SK-N-SH (cell line): ENCODE measurements around the gene MGST2. TPM values are rescaled to one million over a fixed set of nuclear protein-coding genes. Genes with fewer than 3 reads are reported as not detected.

Source experiments
- CTCF ChIA-PET: fragments of 300-600, 350-600 bp; formaldehyde crosslinking; extraction: SDS; loops from one replicate; lab custom pipeline; 2021; lab: Yijun Ruan, JAX
- POLR2A ChIA-PET: fragments of 350-600 bp; sonication (Branson Sonifier 250); formaldehyde crosslinking; extraction: SDS; loops from one replicate; lab custom pipeline; 2020; ENCODE audit warnings: antibody characterized with exemption, inconsistent platforms; lab: Yijun Ruan, JAX
- DNase-seq: peaks from one replicate; pipeline ENCODE4 v3.0.0; 2012
- H2AFZ ChIP-seq: fragments of 200-600 bp; sonication (generic); 2 replicates; pipeline ENCODE4 v1.8.1; 2016; ENCODE audit warnings: antibody characterized with exemption, mild to moderate bottlenecking, low read depth
- H3F3A ChIP-seq: fragments of 200-600 bp; sonication (generic); replicated peaks from 2 replicates; pipeline ENCODE3; 2016; ENCODE audit warnings: antibody characterized with exemption, mild to moderate bottlenecking; ENCODE audit not compliant: insufficient read depth
- H3K27ac ChIP-seq, 2 experiments: fragments of 200-500 bp in 1 of 2; fragments of 200-600 bp in 1 of 2; sonication (Bioruptor generic) in 1 of 2; sonication (generic), shearing (Covaris generic) in 1 of 2; 2 replicates each; pipeline versions ENCODE4 v1.5.1 to v1.6.1; 2014 to 2016; ENCODE audit warnings: low read depth in 2 of 2, inconsistent platforms in 1 of 2, low read length in 1 of 2, mild to moderate bottlenecking in 1 of 2, mixed read lengths in 1 of 2
- H3K27me3 ChIP-seq: fragments of 200-600 bp; sonication (generic), shearing (Covaris generic); 2 replicates; pipeline ENCODE4 v1.6.1; 2016; ENCODE audit warnings: mixed run types; ENCODE audit not compliant: insufficient read depth
- H3K36me3 ChIP-seq, 2 experiments: fragments of 200-500 bp in 1 of 2; fragments of 200-600 bp in 1 of 2; sonication (Bioruptor generic) in 1 of 2; sonication (generic) in 1 of 2; replicated peaks in 1 of 2; 2 replicates each; pipeline versions ENCODE3 to v1.5.1; 2014 to 2016; ENCODE audit warnings: low read length in 1 of 2, mild to moderate bottlenecking in 1 of 2; ENCODE audit not compliant: insufficient read depth in 2 of 2, control insufficient read depth in 1 of 2
- H3K4me1 ChIP-seq, 2 experiments: fragments of 200-500 bp in 1 of 2; fragments of 200-600 bp in 1 of 2; sonication (Bioruptor generic) in 1 of 2; sonication (generic), shearing (Covaris generic) in 1 of 2; 2 replicates each; pipeline versions ENCODE4 v1.5.1 to v1.6.1; 2014 to 2016; ENCODE audit warnings: low read depth in 1 of 2, low read length in 1 of 2, mixed run types in 1 of 2; ENCODE audit not compliant: insufficient read depth in 2 of 2, control insufficient read depth in 1 of 2
- H3K4me2 ChIP-seq: fragments of 200-600 bp; sonication (generic), shearing (Covaris generic); 2 replicates; pipeline ENCODE4 v1.6.1; 2017; ENCODE audit warnings: mixed run types
- H3K4me3 ChIP-seq, 2 experiments: fragments of 200-500 bp in 1 of 2; fragments of 200-600 bp in 1 of 2; sonication (Bioruptor generic) in 1 of 2; sonication (generic), shearing (Covaris generic) in 1 of 2; 2 replicates each; pipeline versions ENCODE4 v1.5.1 to v1.8.1; 2014 to 2016; ENCODE audit warnings: low read depth in 2 of 2, inconsistent platforms in 1 of 2, low read length in 1 of 2, mild to moderate bottlenecking in 1 of 2, mixed read lengths in 1 of 2, moderate library complexity in 1 of 2
- H3K79me2 ChIP-seq: fragments of 200-600 bp; sonication (generic); 2 replicates; pipeline ENCODE4 v1.8.1; 2017; ENCODE audit warnings: mild to moderate bottlenecking; ENCODE audit not compliant: insufficient read depth
- H3K9ac ChIP-seq: fragments of 200-600 bp; sonication (generic); 2 replicates; pipeline ENCODE4 v1.6.1; 2017; ENCODE audit warnings: mixed run types
- H3K9me2 ChIP-seq: fragments of 200-600 bp; sonication (generic); 2 replicates; pipeline ENCODE4 v1.6.1; 2017; ENCODE audit warnings: mixed run types
- H3K9me3 ChIP-seq: fragments of 200-600 bp; sonication (generic); 2 replicates; pipeline ENCODE4 v1.6.1; 2017; ENCODE audit warnings: mixed run types, mild to moderate bottlenecking, moderate library complexity
- H4K20me1 ChIP-seq: fragments of 200-600 bp; sonication (generic); 2 replicates; pipeline ENCODE4 v1.6.1; 2017; ENCODE audit warnings: mild to moderate bottlenecking, mixed run types; ENCODE audit not compliant: insufficient read depth
- GABPA ChIP-seq: IDR thresholded peaks from 2 replicates; pipeline ENCODE4 v1.4.0; 2012; ENCODE audit warnings: low read depth, mild to moderate bottlenecking
- RAD21 ChIP-seq: IDR thresholded peaks from 2 replicates; pipeline ENCODE4 v1.6.1; 2012; ENCODE audit warnings: mild to moderate bottlenecking, low read length
- TEAD4 ChIP-seq: IDR thresholded peaks from 2 replicates; pipeline ENCODE4 v1.4.0; 2012; ENCODE audit warnings: mild to moderate bottlenecking, borderline replicate concordance; ENCODE audit not compliant: insufficient read depth
- YY1 ChIP-seq: IDR thresholded peaks from 2 replicates; pipeline ENCODE4 v1.4.0; 2012; ENCODE audit warnings: low read depth, mild to moderate bottlenecking
- WGBS: methylation state at CpG from one replicate; pipeline ENCODE4 v1.1.6; 2017; ENCODE audit warnings: low lambda C conversion rate; 5-methylcytosine and 5-hydroxymethylcytosine counted together
- polyA plus RNA-seq, 3 experiments: library from polyadenylated mRNA; depleted of rRNA; stranded (reverse); fragments of >200 nt; gene quantifications; 2 replicates each; pipeline ENCODE4 v1.2.3, GENCODE V29; 2012
- TF ChIP-seq, protein P1 (sequence below): IDR thresholded peaks from 2 replicates; pipeline ENCODE4 v1.6.1; 2012; ENCODE audit warnings: mild to moderate bottlenecking, low read depth, low read length, moderate library complexity

MGST2 gene
- polyA plus RNA-seq, 1 of the 3 experiments (the other 2 are of a cell fraction): 26.5 TPM

DNA sequence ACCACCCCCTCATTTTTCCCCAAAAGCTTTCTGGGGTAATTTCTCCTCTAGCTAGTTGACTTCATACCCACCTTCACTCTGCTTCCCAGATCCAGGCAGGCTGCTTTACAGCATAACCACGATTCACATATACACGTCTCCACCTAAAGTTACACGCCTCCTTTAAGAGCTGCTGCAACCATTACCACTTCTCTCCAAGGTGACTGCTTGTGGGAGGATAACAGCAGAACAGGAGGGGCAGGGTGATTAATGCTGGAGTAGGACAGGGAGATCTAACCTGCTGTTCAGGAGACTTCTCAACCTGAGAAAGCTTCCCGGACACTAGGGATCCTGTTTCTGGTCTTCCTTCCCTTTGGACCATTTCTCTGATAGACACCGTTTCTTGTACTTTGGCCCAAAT lies 77.4 kb downstream of the MGST2 start (continued):
- TF ChIP-seq, protein P1, sequence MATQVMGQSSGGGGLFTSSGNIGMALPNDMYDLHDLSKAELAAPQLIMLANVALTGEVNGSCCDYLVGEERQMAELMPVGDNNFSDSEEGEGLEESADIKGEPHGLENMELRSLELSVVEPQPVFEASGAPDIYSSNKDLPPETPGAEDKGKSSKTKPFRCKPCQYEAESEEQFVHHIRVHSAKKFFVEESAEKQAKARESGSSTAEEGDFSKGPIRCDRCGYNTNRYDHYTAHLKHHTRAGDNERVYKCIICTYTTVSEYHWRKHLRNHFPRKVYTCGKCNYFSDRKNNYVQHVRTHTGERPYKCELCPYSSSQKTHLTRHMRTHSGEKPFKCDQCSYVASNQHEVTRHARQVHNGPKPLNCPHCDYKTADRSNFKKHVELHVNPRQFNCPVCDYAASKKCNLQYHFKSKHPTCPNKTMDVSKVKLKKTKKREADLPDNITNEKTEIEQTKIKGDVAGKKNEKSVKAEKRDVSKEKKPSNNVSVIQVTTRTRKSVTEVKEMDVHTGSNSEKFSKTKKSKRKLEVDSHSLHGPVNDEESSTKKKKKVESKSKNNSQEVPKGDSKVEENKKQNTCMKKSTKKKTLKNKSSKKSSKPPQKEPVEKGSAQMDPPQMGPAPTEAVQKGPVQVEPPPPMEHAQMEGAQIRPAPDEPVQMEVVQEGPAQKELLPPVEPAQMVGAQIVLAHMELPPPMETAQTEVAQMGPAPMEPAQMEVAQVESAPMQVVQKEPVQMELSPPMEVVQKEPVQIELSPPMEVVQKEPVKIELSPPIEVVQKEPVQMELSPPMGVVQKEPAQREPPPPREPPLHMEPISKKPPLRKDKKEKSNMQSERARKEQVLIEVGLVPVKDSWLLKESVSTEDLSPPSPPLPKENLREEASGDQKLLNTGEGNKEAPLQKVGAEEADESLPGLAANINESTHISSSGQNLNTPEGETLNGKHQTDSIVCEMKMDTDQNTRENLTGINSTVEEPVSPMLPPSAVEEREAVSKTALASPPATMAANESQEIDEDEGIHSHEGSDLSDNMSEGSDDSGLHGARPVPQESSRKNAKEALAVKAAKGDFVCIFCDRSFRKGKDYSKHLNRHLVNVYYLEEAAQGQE: no peak

DNA sequence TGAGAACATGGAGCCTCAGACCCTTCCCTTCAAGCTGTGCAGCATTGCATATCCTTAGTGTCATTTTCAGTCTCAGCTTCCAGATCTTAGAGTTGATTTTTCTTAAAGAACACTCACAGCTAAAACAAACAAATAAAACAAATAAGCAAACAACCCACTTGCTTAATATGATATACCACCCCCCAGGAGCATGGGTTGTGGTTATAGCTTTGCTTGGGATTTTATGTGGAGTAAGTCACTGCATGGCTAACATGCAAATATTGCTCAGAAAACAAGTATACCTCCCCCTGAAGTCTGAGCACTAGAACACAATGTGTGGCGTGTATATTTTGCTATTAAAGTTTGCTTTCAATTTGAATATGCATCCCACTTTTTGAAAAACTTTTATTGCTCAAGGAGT lies 78.6 kb downstream of the MGST2 start:
- Histone ChIP-seq H3K36me3 (no peaks in the 10 kb centered on the region), H3K4me1 (peaks cover 12 to 36% of the 10 kb centered on the region in 2 experiments), H3K9me2 (no peaks in the 10 kb centered on the region), H3K79me2 (no peaks in the 10 kb centered on the region), H3F3A (no peaks in the 10 kb centered on the region), H3K4me3 (no peak overlapping the region), H3K27ac (peak overlapping the region in 1 of 2 experiments; percentile 28; a peak in 1 of 4 replicates), H2AFZ (no peak overlapping the region), H3K9me3 (no peaks in the 10 kb centered on the region), H3K9ac (no peak overlapping the region), H4K20me1 (no peaks in the 10 kb centered on the region), H3K4me2 (no peak overlapping the region), H3K27me3 (no peaks in the 10 kb centered on the region)
- WGBS: 100% methylated on average over 1 of the region's 1 CpG
- TF ChIP-seq YY1: no peak
- no peak for TF ChIP-seq TEAD4
- CTCF ChIA-PET: interaction anchor here (1.2 kb wide), 2 partner anchors 35 to 88 kb away, joined by 3 to 4 read pairs; no protein-coding TSS in a partner anchor
- POLR2A ChIA-PET: no interaction called here
- no peak for DNase-seq

DNA sequence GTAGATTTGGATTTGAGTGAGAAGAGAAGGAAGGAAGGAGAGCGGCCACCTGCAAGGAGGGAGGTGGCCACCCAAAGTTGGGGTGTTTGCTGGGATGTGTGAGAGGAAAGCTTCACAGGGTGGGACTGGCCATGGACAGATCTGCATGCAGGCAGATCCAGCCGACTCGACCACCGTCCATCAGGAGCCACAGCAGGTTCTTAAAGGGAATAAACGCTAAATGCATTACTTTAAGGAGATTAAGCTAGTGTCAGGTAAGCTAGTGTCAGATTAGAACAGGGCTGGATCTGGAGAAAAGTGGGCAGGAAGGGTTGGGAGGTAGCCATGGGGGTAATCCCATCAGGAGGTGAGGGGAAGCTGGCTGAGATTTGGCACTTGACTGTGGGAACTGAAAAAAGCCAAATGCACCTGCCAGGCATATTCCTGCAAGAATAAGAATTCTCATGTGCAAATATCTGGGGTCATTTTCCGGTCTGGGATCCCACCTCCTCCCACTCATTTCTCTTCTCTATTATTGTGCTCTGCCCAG lies 79.6 kb downstream of the MGST2 start:
- no peaks in the 10 kb centered on the region for H3K36me3 ChIP-seq
- H3K27me3 ChIP-seq: no peaks in the 10 kb centered on the region
- H3K4me1 ChIP-seq: peaks cover 9 to 37% of the 10 kb centered on the region in 2 experiments
- no peak overlapping the region for H2AFZ ChIP-seq
- no peaks in the 10 kb centered on the region for H3K9me2 ChIP-seq
- H3K27ac ChIP-seq: peak overlapping the region in 1 of 2 experiments; percentile 19; a peak in 1 of 4 replicates
- 96% methylated on average over 6 of the region's 6 CpGs for WGBS
- DNase-seq: no peak
- CTCF ChIA-PET: interaction anchor here (1.2 kb wide), 1 partner anchor 89 kb away, joined by 4 read pairs; no protein-coding TSS in a partner anchor
- H3K79me2 ChIP-seq: no peaks in the 10 kb centered on the region
- H3K9me3 ChIP-seq: no peaks in the 10 kb centered on the region
- no peak overlapping the region for H3K9ac ChIP-seq
- H4K20me1 ChIP-seq: no peaks in the 10 kb centered on the region
- POLR2A ChIA-PET: interaction anchor here (0.6 kb wide), 1 partner anchor 122 kb away, joined by 3 read pairs; no protein-coding TSS in a partner anchor
- no peaks in the 10 kb centered on the region for H3F3A ChIP-seq
- H3K4me3 ChIP-seq: no peak overlapping the region
- no peak for TF ChIP-seq RAD21
- no peak for TF ChIP-seq GABPA
- TF ChIP-seq, all 33 proteins: peak for 0
- no peak overlapping the region for H3K4me2 ChIP-seq
